GM12872 (cell line): ENCODE results near the gene TECPR1.

ENCODE experiments used
- CTCF ChIP-seq: IDR thresholded peaks from 3 replicates; pipeline ENCODE4 v1.5.1; 2011; ENCODE audit warnings: low read depth, mild to moderate bottlenecking, low read length, moderate library complexity; ENCODE audit not compliant: insufficient read depth

Gene TECPR1

DNA sequence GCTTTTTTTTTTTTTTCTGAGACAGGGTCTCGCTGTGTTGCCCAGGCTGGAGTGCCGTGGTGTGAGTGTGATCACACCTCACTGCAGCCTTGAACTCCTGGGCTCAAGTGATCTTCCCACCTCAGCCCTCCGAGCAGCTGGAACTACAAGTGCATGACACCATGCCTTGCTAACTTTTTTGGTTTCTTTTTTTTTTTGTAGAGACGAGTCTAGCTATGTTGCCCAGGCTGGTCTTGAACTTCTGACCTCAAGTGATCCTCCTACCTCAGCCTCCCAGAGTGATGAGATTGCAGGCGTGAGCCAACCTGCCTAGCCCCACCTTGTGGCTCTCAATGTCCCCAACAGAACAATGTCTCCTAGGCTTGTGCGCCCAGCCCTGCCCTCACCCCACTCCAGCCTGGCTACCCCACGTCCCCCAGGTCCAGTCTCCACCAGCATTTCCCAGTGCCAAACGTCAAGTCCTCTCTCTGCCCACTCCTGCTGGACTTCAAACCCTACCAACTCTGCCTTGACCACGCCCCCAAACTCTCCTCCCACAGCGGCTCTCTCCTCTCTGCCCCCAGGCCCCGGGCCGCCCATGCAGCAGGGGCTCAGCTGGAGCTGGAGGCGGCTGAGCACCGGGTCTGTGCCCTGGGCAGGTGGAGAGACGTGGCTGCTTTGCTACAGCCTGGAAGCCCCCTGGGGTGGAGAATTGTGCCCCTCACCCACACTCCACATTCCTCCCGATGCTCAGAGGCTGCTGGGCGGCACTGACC is 21.9 kb downstream of the TECPR1 start:
- no peak for TF ChIP-seq CTCF

GRCh38 chr7:98229441-98229840 is 22.6 kb downstream of the TECPR1 start:
- TF ChIP-seq CTCF = no peak

- no peak for TF ChIP-seq CTCF
Measured at GRCh38 chr7:98228801-98229200, 23.2 kb downstream of the TECPR1 start.

DNA sequence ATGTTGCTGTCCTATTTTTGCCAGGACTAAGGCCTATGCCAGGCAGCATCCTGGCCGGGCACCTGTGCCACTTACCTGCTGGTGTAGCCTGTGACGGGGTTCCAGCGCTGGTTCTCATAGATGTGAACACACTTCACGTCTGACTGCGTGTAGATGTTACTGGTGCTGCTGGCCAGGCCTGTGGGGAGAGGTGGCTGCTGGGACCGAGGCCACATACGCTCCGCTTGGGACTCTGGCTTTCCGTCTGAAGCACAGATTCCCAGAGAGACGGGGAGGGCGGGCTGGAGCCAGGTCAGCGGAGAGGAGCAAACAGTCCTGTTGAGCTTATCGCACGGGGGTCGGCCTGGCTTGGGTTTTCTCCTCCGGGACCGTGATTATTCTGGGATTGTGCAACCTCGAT is 24.1 kb downstream of the TECPR1 start:
- no peak for TF ChIP-seq CTCF

GRCh38 chr7:98225913-98226614 is 26.0 kb downstream of the TECPR1 start:
- TF ChIP-seq CTCF = no peak

DNA sequence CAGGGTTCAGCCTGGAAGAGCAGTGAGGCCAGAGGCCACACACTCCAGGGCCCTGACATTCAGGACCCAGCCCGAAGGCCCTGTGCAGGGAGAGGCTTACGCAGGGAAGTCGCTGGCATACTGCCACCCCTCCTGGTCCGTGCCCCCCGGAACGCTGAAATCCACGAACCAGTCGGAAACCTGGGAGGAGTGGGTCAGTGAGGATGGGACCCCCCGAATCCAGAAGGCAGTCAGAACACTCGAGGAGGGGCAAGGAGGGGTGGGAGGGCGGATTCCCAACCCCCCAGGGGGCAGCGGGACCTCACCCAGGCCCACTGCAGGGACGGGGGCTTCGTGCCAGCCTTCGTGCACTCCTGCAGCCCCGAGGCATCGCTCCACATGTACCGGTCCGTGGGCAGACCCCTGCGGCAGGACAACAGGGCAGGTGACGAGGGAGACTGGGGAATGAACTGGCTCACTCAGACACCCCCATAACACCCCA is 27.3 kb downstream of the TECPR1 start:
- TF ChIP-seq CTCF = no peak

DNA sequence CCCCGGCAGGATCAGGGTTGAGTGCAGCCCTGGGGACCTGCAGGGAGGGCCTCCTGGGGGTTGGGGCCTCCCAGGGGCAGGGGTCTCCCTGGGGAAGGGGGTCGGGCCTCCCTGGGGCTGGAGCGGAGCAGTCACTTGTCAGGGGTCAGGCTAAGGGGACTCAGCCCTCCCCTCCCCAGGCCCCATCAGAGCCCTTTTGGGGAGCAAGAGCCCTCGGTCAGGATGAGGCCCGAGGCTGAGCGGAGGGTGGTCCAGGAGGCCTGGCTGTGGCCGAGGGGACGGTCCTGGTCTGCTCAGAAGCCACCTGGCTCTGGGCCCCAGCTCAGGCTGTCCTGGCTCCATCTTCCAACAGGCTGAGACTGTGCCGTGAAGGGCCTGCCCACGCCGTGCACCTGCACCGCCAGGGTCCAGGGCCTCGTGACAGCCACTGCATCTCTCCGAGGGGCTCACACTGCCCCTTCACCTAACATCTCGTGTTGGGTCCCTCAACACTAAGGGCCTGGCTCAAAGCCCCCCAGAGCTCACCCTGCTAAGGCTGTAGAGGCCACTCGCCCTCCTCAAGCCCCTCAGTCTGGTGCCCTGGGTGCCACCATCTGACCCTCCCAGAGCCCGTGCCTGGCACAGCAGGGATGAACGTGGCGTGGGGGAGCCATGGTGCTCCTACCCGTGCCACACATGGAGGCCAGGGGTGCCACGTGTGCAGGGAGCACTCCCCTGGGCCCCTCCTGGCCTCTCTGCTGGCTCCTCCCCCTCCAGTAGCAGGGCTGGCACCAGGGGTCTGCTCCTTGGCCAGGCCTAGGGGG is 27.9 kb downstream of the TECPR1 start:
- TF ChIP-seq CTCF = no peak
